Osteocyte (in vitro differentiated cells): ENCODE measurements around the gene IFITM10. TPM values are rescaled to one million over a fixed set of nuclear protein-coding genes. Genes with fewer than 3 reads are reported as not detected.

Source experiments
- DNase-seq: peaks from one replicate; pipeline ENCODE4 v3.0.0; 2021; ENCODE audit warnings: mixed read lengths; ENCODE audit not compliant: unreplicated experiment; ENCODE audit errors: extremely low spot score
- H3K27ac Mint-ChIP-seq: one replicate; pipeline ENCODE4 v1.8.0; 2021; ENCODE audit warnings: mild to moderate bottlenecking, mixed read lengths; ENCODE audit not compliant: unreplicated experiment
- H3K27me3 Mint-ChIP-seq: one replicate; pipeline ENCODE4 v1.8.0; 2021; ENCODE audit warnings: mixed read lengths; ENCODE audit not compliant: unreplicated experiment
- H3K36me3 Mint-ChIP-seq: one replicate; pipeline ENCODE4 v1.8.0; 2021; ENCODE audit warnings: mixed read lengths; ENCODE audit not compliant: unreplicated experiment
- H3K4me1 Mint-ChIP-seq: one replicate; pipeline ENCODE4 v1.8.0; 2021; ENCODE audit warnings: mixed read lengths; ENCODE audit not compliant: unreplicated experiment
- H3K4me3 Mint-ChIP-seq: one replicate; pipeline ENCODE4 v1.8.0; 2021; ENCODE audit warnings: mild to moderate bottlenecking, moderate library complexity, mixed read lengths; ENCODE audit not compliant: unreplicated experiment
- H3K9me3 Mint-ChIP-seq: one replicate; pipeline ENCODE4 v1.8.0; 2021; ENCODE audit warnings: mixed read lengths; ENCODE audit not compliant: unreplicated experiment
- CTCF ChIP-seq: fragments of 200-600 bp; sonication (generic); IDR thresholded peaks from 2 replicates; pipeline ENCODE4 v1.5.0; 2021; ENCODE audit warnings: antibody characterized with exemption, mild to moderate bottlenecking, moderate library complexity
- total RNA-seq: library from RNA; stranded (reverse); gene quantifications from 2 replicates; pipeline ENCODE4 v1.2.1, GENCODE V29; 2021

Gene IFITM10
- total RNA-seq, 1 donor from 2014 or later, result 24.0 TPM

- Mint-ChIP-seq H3K4me3 (peak overlapping the region; percentile 52), H3K27me3 (no peaks in the 10 kb centered on the region), H3K4me1 (peaks cover 37% of the 10 kb centered on the region), H3K9me3 (no peaks in the 10 kb centered on the region), H3K36me3 (peaks cover 16% of the 10 kb centered on the region), H3K27ac (no peak overlapping the region)
- no peak for DNase-seq
- no peak for TF ChIP-seq CTCF
Measured at GRCh38 chr11:1746956-1747752, 3.2 kb downstream of the IFITM10 start.

GRCh38 chr11:1746511-1746931 is 3.9 kb downstream of the IFITM10 start:
- Mint-ChIP-seq H3K27me3 (no peaks in the 10 kb centered on the region), H3K27ac (no peak overlapping the region), H3K36me3 (peaks cover 16% of the 10 kb centered on the region), H3K9me3 (no peaks in the 10 kb centered on the region), H3K4me3 (no peak overlapping the region), H3K4me1 (peaks cover 31% of the 10 kb centered on the region)
- DNase-seq, result no peak
- no peak for TF ChIP-seq CTCF

- Mint-ChIP-seq H3K4me3 (no peak overlapping the region), H3K9me3 (no peaks in the 10 kb centered on the region), H3K36me3 (peaks cover 16% of the 10 kb centered on the region), H3K4me1 (peaks cover 25% of the 10 kb centered on the region), H3K27ac (no peak overlapping the region), H3K27me3 (no peaks in the 10 kb centered on the region)
- TF ChIP-seq CTCF, result no peak
- DNase-seq, result no peak
Measured at GRCh38 chr11:1745701-1746320, 4.6 kb downstream of the IFITM10 start.

- Mint-ChIP-seq H3K4me1 (peaks cover 18% of the 10 kb centered on the region), H3K4me3 (no peak overlapping the region), H3K9me3 (no peaks in the 10 kb centered on the region), H3K36me3 (peaks cover 16% of the 10 kb centered on the region), H3K27ac (no peak overlapping the region), H3K27me3 (peaks cover 2% of the 10 kb centered on the region)
- no peak for DNase-seq
- TF ChIP-seq CTCF, result no peak
Measured at GRCh38 chr11:1744891-1745700, 5.3 kb downstream of the IFITM10 start.
